ENCODE measurements around the gene TSPAN7.

The TSPAN7 gene

DNA sequence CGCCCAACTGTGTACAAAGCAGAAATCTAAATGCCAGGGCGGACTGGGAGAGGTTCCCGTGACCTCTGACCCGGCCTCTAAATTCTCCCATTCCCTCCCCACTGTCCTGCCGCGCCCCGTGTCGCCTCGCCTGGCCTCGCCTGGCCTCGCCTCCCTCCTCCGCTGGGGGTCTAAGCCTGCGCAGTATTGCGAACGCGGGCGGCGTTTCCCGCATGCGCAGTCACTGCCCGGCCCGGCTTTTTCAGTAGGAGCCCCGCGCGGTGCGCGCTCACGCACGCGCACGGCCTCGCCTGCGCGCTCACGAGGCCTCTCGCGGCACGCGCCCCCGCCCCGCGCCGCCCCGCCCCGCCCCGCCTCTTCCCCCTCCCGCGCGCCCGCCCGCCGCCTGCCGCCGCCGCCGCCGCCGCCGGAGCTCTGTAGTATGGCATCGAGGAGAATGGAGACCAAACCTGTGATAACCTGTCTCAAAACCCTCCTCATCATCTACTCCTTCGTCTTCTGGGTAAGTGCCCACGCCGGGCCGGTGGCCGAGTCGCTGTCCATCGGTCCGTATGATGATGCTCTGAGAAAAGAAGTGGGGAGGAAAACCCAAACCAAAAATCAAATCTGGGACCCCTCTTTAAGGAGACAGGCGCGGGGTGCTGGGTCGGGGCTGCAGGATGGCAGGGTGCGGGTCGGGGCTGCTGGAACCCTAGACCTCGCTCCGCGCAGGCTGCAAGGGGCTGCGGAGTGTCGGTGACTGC, at the start of gene TSPAN7:
Gene TSPAN7, plus strand, starts transcription at position 417 of the 743 bp plus-strand sequence. Its CDS starts 5 bp downstream, at position 422.
- DNase-seq (ENCODE audit: low read depth), result no peak

- no peak for DNase-seq (ENCODE audit: low read depth)
Measured at GRCh38 chrX:38513112-38513742, 48.1 kb upstream of the TSPAN7 start.

DNA sequence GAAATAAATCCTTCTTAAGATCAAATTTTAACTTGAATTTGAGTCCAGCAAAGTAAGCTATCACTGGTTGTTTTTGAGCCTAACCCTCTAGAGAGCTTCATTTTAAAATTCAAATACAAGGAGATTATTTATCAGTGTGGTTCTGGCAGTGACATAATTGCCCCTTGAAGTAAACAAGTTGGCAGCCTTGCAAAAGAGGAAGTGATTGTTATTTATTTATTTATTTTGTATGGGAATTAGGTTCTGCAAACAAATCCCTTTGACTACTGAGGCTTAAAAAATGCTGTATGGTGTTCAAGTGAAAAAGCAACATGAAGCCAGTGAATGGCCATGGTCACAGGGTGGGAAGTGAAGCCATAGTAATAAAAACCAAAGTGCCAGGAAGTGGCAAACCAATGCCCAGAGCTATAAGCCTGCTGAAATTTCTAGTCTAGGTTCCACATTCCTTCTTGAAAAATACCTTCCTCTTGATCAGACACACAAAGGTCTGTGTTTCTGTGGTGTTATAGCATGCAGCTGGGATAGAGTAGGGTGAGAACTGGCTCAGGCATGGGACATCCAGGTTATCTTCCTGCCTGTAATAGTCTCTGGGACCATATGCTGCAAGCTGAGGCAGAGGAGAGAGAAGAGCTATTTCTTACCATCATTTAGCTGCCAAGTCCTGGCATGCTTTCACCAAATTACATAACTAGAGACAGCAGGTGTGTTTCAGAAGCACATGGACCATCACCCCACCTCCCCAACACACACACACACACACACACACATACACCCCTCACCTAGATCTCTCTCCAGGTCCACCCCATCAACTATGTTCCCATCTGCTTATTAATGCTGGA, 47.1 kb upstream of the TSPAN7 start:
- DNase-seq (ENCODE audit: low read depth), result no peak

DNA sequence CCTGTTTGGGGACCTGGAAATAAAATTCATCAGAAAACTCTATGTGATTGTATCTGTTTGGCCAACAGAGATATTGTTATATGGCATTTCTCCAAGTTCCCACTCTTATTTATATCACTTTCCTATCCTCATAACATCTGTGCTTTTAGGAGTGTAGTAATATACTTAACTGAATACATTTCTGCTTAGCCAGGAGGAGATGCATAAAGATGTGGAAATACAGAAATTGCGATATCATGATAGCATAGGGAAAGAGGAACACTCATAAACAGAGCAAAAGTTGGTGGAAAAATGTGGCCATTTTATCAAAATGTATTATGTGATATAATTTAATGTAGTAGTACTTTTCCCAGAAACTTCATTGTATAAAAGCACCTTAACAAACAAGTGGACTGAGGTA, 46.1 kb upstream of the TSPAN7 start:
- no peak for DNase-seq (ENCODE audit: low read depth)

DNA sequence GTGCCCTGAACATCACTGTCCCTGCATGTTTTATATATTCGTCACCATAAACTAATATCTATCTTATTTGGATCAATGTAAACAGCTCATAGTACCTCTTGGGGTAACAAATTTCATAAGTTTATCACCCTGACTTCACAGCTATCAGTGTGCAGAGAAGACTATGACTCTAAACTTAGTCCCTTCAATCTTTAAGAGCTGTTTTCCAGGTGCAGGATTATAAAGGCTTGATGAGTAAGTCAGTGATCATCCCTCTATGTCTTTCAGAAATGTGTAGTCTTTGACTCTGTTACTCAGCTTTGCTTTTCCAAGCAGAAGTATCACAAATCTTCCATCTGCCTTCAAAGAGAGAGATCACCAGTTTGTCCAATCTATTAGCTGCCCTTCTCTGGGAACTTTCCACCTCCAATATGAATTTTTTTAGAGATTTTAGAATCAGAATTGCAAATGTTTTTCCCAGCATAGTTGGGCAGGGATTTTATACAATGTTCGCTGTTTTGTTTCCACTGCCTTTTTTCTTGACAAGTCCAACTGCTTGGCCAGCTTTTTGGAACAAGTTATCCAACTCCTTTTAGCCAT, 45.1 kb upstream of the TSPAN7 start:
- DNase-seq (ENCODE audit: low read depth), result no peak

- no peak for DNase-seq (ENCODE audit: low read depth)
Measured at GRCh38 chrX:38519651-38520050, 41.7 kb upstream of the TSPAN7 start.

DNA sequence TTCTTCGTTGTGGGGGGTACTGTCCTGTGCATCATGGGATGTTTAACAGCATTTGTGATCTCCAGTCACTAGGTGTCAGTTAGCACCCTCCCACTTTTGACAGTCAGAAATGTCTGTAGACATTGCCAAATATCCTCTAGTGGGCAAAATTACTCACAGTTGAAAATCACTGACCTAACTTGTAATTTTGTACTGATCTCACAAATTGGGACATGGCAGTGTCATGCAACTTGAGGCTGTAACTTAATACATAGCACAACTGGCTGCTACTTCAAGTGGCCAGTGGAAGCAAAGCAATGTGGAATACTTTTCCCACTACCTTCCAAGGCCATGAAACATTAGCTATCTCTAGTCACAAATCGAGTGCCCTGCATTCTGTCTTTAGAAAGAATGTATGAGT, 23.2 kb upstream of the TSPAN7 start:
- DNase-seq (ENCODE audit: low read depth), result no peak

GRCh38 chrX:38539748-38540147, 21.6 kb upstream of the TSPAN7 start:
- no peak for DNase-seq (ENCODE audit: low read depth)

DNA sequence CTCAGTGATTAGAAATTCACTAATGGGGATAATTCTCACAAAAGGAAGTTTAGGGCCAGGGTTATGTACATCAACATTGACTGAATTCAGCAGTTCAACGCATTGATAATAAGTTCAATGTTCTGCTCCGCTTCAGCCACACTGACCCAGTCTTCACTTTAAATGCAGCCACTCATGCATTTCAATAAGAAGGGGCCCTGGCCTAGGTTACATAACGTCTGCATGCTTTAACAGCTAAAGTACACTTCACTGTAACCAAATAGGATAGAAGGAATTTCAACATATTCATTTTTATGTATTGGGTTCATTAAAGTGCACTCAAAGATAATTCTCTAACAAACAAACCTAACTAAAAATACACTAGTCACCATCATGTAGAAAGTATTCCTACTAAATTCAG, 12.8 kb upstream of the TSPAN7 start:
- DNase-seq (ENCODE audit: low read depth), result no peak

GRCh38 chrX:38552721-38553120, 8.6 kb upstream of the TSPAN7 start:
- DNase-seq (ENCODE audit: low read depth), result no peak

GRCh38 chrX:38558686-38559085, 2.7 kb upstream of the TSPAN7 start:
- DNase-seq (ENCODE audit: low read depth), result no peak

GRCh38 chrX:38560776-38561125, 591 bp upstream of the TSPAN7 start:
- DNase-seq (ENCODE audit: low read depth), result no peak

DNA sequence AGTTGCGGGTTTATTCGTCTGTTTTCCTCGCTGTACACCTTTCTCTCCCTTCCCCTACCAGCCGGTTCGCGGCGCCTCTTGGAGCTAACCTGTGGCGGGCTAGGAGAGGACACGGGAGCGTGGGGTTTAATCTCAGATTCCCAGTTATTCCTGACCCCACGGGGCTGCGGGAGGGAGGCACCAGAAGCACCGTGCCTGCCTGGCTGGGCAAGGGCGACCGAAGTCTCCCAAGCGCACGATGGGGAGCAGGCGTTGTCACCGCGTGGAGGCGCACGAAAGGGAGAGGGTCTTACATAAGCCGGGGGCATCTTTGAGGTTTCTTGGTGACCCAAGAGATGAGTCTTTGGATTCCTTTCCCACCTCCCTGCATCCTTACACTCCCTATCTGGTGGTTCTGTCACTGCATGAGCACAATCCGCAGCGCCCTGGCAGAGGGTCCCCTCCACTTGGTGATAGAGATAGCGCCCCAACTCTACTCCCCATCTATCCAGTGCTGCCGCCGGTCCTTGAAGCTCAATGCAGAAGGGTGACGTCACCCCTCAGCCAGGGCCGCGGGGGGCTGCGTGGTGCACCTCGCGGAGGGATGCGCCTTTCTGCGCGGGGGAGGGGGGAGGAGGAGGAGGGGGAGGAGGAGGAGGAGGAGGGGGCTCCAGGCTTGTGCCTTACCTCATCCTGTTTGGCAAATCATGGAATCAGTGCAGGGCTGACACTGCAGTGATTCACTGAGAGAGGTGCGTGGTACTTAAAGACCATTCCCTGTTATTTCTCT, 793 bp downstream of the TSPAN7 start:
- DNase-seq (ENCODE audit: low read depth), result no peak

DNA sequence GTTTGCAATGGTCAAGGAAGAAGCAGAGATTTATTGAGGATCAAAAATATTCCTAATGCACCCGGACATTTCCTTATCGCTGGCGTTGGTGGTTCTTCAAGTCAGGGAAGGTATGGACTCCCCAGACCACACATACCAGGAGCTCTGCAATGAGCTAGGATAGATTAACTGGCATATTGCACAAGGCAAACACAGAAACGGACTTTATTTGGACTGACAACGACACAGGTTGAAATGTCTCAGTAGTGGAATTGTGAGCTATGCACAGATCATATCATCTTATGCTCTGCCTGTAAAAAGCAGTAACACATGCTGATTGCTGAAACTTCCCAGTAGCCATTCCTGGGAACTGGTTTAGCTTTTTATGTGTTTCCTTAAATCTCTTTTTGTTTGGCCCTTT, 1.7 kb downstream of the TSPAN7 start:
- DNase-seq (ENCODE audit: low read depth), result no peak

GRCh38 chrX:38570396-38570795, 9.1 kb downstream of the TSPAN7 start:
- DNase-seq (ENCODE audit: low read depth), result no peak

DNA sequence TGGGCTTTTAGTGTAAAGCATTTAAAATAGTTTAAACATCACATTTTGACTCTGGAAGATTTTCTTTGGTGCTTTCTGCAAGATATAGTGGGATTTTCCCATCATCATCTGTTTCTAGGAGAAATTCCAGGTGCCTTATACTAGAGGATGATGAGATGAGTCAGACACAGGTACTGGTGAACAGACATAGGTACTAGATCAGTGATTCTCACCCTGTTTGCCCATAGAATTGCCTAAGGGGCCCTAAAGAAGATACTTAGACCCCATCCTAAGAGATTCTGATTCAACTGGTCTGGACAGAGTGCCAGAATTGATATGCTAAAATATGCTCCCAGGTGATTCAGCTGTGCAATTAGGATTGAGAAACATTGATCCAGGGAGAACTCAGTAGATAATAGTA, 9.7 kb downstream of the TSPAN7 start:
- no peak for DNase-seq (ENCODE audit: low read depth)

- no peak for DNase-seq (ENCODE audit: low read depth)
Measured at GRCh38 chrX:38574858-38575257, 13.5 kb downstream of the TSPAN7 start.

DNA sequence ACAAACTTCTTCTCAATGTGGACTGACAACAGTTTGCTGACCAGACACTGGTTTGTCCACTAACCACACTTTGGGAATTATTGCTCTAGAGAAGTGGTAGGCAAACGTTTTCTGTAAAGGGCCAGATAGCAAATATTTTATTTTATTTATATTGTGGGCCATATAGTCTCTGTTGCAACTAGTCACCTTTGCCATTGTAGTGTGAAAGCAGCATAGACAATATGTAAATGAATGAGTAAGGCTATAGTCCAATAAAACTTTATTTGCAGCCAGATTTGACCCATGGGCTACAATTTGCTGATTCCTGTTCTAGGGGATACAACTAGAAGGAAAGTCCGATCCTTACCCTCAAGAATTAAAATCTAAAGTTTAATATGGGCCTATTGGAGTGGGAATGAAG, 14.5 kb downstream of the TSPAN7 start:
- DNase-seq (ENCODE audit: low read depth), result no peak

DNA sequence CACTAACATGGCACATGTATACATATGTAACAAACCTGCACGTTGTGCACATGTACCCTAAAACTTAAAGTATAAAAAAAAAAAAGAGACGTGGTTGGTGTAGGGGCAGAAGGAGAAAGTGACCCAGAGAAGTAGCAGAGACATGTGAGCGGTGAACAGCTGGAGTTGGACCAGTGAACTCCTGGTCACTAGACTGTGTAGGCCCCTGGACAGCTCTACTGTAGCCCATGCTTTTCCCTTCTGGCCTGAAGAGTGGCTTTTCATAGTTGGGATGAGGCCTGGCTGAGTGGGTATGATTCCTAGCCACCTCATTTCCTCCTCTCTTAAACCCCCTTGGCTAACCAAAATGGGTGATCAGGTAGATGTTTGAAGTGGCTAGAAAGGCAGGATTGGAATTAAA, 16.4 kb downstream of the TSPAN7 start:
- no peak for DNase-seq (ENCODE audit: low read depth)

DNA sequence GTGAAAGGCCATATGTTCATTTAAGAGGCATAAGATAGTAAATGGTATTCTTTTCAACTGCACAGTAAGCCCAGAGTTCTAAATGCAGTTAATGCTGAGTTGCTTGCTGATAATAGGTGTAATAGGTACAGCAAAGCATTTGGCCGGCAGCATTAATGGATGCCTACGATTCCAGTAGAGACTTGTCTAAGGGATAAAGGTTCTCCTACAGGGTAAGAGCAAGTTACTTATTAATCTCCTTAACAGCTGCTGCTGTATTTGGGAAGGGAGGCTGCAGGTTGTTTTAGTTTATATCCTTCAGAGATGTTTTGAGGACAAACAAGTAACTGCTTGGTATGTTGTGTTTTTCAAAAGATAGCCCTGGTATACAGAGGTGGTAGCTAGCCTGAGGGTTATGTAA, 16.8 kb downstream of the TSPAN7 start:
- no peak for DNase-seq (ENCODE audit: low read depth)

- DNase-seq (ENCODE audit: low read depth), result no peak
Measured at GRCh38 chrX:38583181-38583580, 21.8 kb downstream of the TSPAN7 start.

DNA sequence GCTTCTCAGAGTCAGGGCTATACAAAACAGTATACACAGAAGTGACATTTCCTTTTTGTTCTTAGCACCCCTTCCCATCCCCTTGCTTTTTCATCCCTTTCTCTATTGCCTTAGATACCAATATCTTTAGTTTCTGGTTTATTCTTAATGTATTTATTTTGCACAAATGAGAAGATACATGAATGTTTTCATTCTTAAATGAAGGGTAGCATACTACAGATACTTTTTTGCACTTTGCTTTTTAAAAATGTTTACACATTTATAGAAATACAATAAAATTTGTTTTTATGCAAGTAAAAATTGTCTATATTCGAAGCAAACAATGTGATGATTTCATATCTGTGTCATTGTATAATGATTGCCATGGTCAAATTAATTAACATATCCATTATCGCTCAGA, 33.1 kb downstream of the TSPAN7 start:
- no peak for DNase-seq (ENCODE audit: low read depth)
